ENCODE data around the gene PIGB.

DNA sequence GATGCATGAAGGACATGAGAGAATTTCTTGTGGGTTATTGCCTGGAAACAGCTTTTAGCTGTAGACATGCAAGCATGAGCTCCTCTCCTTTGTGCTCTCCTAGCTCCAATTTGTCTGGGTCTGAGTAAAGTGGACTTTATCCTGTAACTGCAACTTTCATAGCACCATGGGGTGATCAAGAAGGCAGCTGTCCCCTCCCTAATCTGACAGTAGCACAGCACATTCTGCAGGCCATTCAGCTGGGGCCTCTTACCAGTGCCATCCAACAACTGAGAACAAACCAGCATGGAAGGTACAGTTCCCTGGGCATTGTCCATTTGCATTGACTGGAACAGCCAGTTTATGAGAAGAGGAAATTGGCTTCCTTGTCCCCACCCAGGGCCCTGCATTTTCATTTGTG lies 21.7 kb upstream of the PIGB start:
- no peak for TF ChIP-seq POLR2A (IDR thresholded peaks at IDR 0.05)
- TF ChIP-seq, protein P1, sequence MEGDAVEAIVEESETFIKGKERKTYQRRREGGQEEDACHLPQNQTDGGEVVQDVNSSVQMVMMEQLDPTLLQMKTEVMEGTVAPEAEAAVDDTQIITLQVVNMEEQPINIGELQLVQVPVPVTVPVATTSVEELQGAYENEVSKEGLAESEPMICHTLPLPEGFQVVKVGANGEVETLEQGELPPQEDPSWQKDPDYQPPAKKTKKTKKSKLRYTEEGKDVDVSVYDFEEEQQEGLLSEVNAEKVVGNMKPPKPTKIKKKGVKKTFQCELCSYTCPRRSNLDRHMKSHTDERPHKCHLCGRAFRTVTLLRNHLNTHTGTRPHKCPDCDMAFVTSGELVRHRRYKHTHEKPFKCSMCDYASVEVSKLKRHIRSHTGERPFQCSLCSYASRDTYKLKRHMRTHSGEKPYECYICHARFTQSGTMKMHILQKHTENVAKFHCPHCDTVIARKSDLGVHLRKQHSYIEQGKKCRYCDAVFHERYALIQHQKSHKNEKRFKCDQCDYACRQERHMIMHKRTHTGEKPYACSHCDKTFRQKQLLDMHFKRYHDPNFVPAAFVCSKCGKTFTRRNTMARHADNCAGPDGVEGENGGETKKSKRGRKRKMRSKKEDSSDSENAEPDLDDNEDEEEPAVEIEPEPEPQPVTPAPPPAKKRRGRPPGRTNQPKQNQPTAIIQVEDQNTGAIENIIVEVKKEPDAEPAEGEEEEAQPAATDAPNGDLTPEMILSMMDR (IDR thresholded peaks at IDR 0.05), result no peak

All from lower leg skin (tissue), 3 donors.